NCI-H1105 (cell line): ENCODE data around the gene DRAM1.
"Not testable (repeated sequence)": the region's sequence is repeated elsewhere in the genome, so short reads cannot be mapped to it uniquely, and the experiment has no call there.

Experiments used
- DNase-seq: peaks from one replicate; lab custom pipeline; 2025; lab: John Stamatoyannopoulos, UW

Gene DRAM1

GRCh38 chr12:101876861-101877805 is at the start of gene DRAM1:
Gene DRAM1 (plus strand): TSS chr12:101877580. CDS start chr12:101877790, 210 bp downstream.
- peak; percentile 54 for DNase-seq

- no peak for DNase-seq
Observed at GRCh38 chr12:101828463-101829196, 48.8 kb upstream of the DRAM1 start.

- no peak for DNase-seq
Observed at GRCh38 chr12:101829639-101830366, 47.6 kb upstream of the DRAM1 start.

GRCh38 chr12:101830367-101831325 is 46.7 kb upstream of the DRAM1 start, which contains the start of gene GNPTAB:
Gene GNPTAB (minus strand): TSS chr12:101830959. CDS start chr12:101830675, 284 bp downstream.
- DNase-seq: peak; percentile 96

- no peak for DNase-seq
Observed at GRCh38 chr12:101832030-101832429, 45.4 kb upstream of the DRAM1 start.

GRCh38 chr12:101838628-101839323 is 38.6 kb upstream of the DRAM1 start:
- no peak for DNase-seq

- peak; percentile 30 for DNase-seq
Observed at GRCh38 chr12:101839324-101840283, 37.8 kb upstream of the DRAM1 start.

- DNase-seq: no peak
Observed at GRCh38 chr12:101841069-101841468, 36.3 kb upstream of the DRAM1 start.

GRCh38 chr12:101845137-101845711 is 32.2 kb upstream of the DRAM1 start:
- no peak for DNase-seq

- no peak for DNase-seq
Observed at GRCh38 chr12:101847325-101847724, 30.1 kb upstream of the DRAM1 start.

- DNase-seq: no peak
Observed at GRCh38 chr12:101850199-101850598, 27.2 kb upstream of the DRAM1 start.

- no peak for DNase-seq
Observed at GRCh38 chr12:101852998-101853397, 24.4 kb upstream of the DRAM1 start.

- DNase-seq: no peak
Observed at GRCh38 chr12:101854747-101855146, 22.6 kb upstream of the DRAM1 start.

- DNase-seq: no peak
Observed at GRCh38 chr12:101855364-101855884, 22.0 kb upstream of the DRAM1 start.

- no peak for DNase-seq
Observed at GRCh38 chr12:101855976-101856375, 21.4 kb upstream of the DRAM1 start.

- DNase-seq: not testable (repeated sequence)
Observed at GRCh38 chr12:101856614-101857013, 20.8 kb upstream of the DRAM1 start.

- DNase-seq: no peak
Observed at GRCh38 chr12:101857043-101857558, 20.3 kb upstream of the DRAM1 start.

GRCh38 chr12:101858361-101858760 is 19.0 kb upstream of the DRAM1 start:
- no peak for DNase-seq
